Natural killer cell (primary cell): ENCODE data around the gene FBXL16. TPM values are rescaled to one million over a fixed set of nuclear protein-coding genes. Genes with fewer than 3 reads are reported as not detected.
A peak's percentile ranks its signal among the peaks of the same experiment; 100 is the strongest.
"Not testable (repeated sequence)": the region's sequence is repeated elsewhere in the genome, so short reads cannot be mapped to it uniquely, and the experiment has no call there.

Source experiments
- ATAC-seq, 3 donors: fragments of 150-1000 bp in 2 of 3; fragments of 200-7000 bp in 1 of 3; cut with Tn5 transposase; 1 replicate in 1 of 3; 2 replicates in 2 of 3; pipeline ENCODE4 v1.10.0; 2021; ENCODE audit warnings: mild to moderate bottlenecking in 2 of 3, moderate library complexity in 2 of 3
- DNase-seq, 2 donors: peaks; one replicate each; pipeline versions ENCODE4 v3.0.0 to v3.0.0-alpha.2; 2013 to 2021; ENCODE audit warnings: mixed read lengths in 1 of 2
- H3K27ac ChIP-seq: one replicate; pipeline ENCODE4 v1.5.1; 2013; ENCODE audit warnings: mild to moderate bottlenecking, low read length
- H3K27me3 ChIP-seq: one replicate; pipeline ENCODE4 v1.6.1; 2013; ENCODE audit warnings: low read length; ENCODE audit not compliant: control insufficient read depth, insufficient read depth
- H3K36me3 ChIP-seq: one replicate; pipeline ENCODE4 v1.6.1; 2013; ENCODE audit warnings: low read length; ENCODE audit not compliant: control insufficient read depth, insufficient read depth
- H3K4me1 ChIP-seq: one replicate; pipeline ENCODE4 v1.6.1; 2013; ENCODE audit warnings: low read length; ENCODE audit not compliant: control insufficient read depth, insufficient read depth
- H3K4me3 ChIP-seq: one replicate; pipeline ENCODE4 v1.5.1; 2013; ENCODE audit warnings: low read length
- H3K9me3 ChIP-seq: one replicate; pipeline ENCODE4 v1.6.1; 2013; ENCODE audit warnings: low read length; ENCODE audit not compliant: control insufficient read depth, insufficient read depth
- H3K27ac Mint-ChIP-seq, 2 donors: one replicate each; pipeline ENCODE4 v1.8.0; 2022; ENCODE audit warnings: mild to moderate bottlenecking in 2 of 2, mixed read lengths in 2 of 2, moderate library complexity in 1 of 2
- H3K27me3 Mint-ChIP-seq, 2 donors: one replicate each; pipeline ENCODE4 v1.8.0; 2022; ENCODE audit warnings: low read depth in 2 of 2, mixed read lengths in 2 of 2
- H3K36me3 Mint-ChIP-seq: one replicate; pipeline ENCODE4 v1.8.0; 2022; ENCODE audit warnings: mixed read lengths
- H3K4me1 Mint-ChIP-seq, 2 donors: one replicate each; pipeline ENCODE4 v1.8.0; 2022; ENCODE audit warnings: mixed read lengths in 2 of 2
- H3K4me3 Mint-ChIP-seq: one replicate; pipeline ENCODE4 v1.8.0; 2022; ENCODE audit warnings: mild to moderate bottlenecking, moderate library complexity, mixed read lengths
- H3K9me3 Mint-ChIP-seq, 2 donors: one replicate each; pipeline ENCODE4 v1.8.0; 2022; ENCODE audit warnings: mixed read lengths in 2 of 2
- CTCF ChIP-seq: fragments of 200-600 bp; IDR thresholded peaks from one replicate; pipeline ENCODE4 v1.8.0; 2022; ENCODE audit warnings: antibody characterized with exemption
- WGBS: methylation state at CpG from one replicate; pipeline ENCODE4 v1.1.7; 2013; ENCODE audit warnings: missing lambda C conversion rate; ENCODE audit not compliant: insufficient coverage; 5-methylcytosine and 5-hydroxymethylcytosine counted together
- intact Hi-C: fragments of 100-400 bp; cut with micrococcal nuclease; formaldehyde crosslinking; loops from one replicate; pipeline ENCODE4 v1.14.2; 2022
- total RNA-seq, 4 donors: library from RNA; stranded (reverse); fragments of 120-200 nt in 1 of 4; gene quantifications; one replicate each; pipeline versions ENCODE4 v1.2.3 to v1.2.4, GENCODE V29; 2013 to 2022

The FBXL16 gene
- total RNA-seq, 3 donors from 2014 or later (not counting 1 experiment from before 2014, with no cell fraction given): 0.48 to 0.79 TPM; not detected in 1

GRCh38 chr16:743794-744500 is 38.3 kb upstream of the FBXL16 start:
- Mint-ChIP-seq H3K4me3 (no peak overlapping the region), H3K36me3 (no peaks in the 10 kb centered on the region), H3K9me3 (no peaks in the 10 kb centered on the region), H3K4me1 (no peaks in the 10 kb centered on the region), H3K27ac (no peak overlapping the region), H3K27me3 (no peaks in the 10 kb centered on the region)
- H3K36me3 ChIP-seq: no peaks in the 10 kb centered on the region
- no peaks in the 10 kb centered on the region for H3K27me3 ChIP-seq
- intact Hi-C loops: no loop called here
- no peaks in the 10 kb centered on the region for H3K9me3 ChIP-seq
- WGBS: 90% methylated on average over 21 of the region's 21 CpGs
- ATAC-seq (no peak), DNase-seq (no peak)
- H3K27ac ChIP-seq: no peak overlapping the region
- no peak for TF ChIP-seq CTCF
- peaks cover 16% of the 10 kb centered on the region for H3K4me1 ChIP-seq
- no peak overlapping the region for H3K4me3 ChIP-seq

DNA sequence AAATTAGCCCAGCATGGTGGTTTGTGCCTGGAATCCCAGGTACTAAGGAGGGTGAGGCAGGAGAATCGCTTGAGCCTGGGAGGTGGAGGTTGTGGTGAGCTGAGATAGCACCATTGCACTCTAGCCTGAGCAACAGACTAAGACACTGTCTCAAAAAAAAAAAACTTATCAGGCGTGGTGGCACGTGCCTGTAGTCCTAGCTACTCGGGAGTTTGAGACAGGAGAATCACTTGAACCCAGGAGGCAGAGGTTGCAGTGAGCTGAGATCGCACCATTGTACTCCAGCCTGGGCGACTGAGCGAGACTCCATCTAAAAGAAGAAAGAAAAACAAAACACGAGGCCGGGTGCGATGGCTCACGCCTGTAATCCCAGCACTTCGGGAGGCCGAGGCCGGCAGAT is 37.3 kb upstream of the FBXL16 start:
- H3K9me3 ChIP-seq, H3K9me3 Mint-ChIP-seq, ATAC-seq, H3K4me1 Mint-ChIP-seq, H3K36me3 Mint-ChIP-seq, H3K27me3 Mint-ChIP-seq, H3K27ac Mint-ChIP-seq, intact Hi-C loops, H3K27ac ChIP-seq, DNase-seq, H3K27me3 ChIP-seq, H3K4me3 Mint-ChIP-seq, H3K36me3 ChIP-seq, H3K4me3 ChIP-seq: not testable (repeated sequence)
- 92% methylated on average over 14 of the region's 14 CpGs for WGBS
- peaks cover 16% of the 10 kb centered on the region for H3K4me1 ChIP-seq

DNA sequence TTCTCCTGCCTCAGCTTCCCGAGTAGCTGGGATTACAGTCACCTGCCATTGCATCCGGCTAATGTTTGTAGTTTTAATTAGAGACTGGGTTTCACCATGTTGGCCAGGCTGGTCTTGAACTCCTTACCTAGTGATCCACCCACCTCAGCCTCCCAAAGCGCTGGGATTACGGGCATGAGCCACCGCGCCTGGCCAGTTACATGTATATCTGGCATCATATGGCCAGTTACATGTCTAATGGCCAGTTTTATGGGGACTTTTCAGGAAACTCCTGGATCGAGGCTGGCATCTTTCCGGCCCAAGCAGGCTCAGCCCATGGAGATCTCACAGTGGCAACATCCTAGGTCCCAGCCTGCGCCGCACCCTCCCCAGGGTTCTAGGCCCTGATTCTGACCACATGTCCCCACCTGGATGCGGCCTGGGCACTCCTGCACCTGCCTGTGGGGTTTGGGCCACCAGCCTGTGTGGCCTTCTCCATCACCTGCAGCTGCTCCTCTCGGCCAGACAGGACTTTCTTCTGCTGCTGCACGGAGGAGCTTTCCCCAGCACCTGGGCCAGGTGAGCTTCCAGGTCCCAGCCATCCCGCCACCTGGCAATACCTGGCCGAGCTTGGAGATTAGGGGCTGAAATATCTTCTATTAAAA is 36.5 kb upstream of the FBXL16 start:
- Histone ChIP-seq H3K4me1 (peaks cover 16% of the 10 kb centered on the region), H3K27ac (no peak overlapping the region), H3K36me3 (peaks cover 7% of the 10 kb centered on the region), H3K27me3 (no peaks in the 10 kb centered on the region), H3K9me3 (no peaks in the 10 kb centered on the region), H3K4me3 (no peak overlapping the region)
- Mint-ChIP-seq H3K27ac (peak overlapping the region in 1 of 2 donors; percentile 6), H3K36me3 (no peaks in the 10 kb centered on the region), H3K4me1 (no peaks in the 10 kb centered on the region), H3K4me3 (peak overlapping the region; percentile 75), H3K9me3 (no peaks in the 10 kb centered on the region), H3K27me3 (no peaks in the 10 kb centered on the region)
- no peak for TF ChIP-seq CTCF
- WGBS: 97% methylated on average over 15 of the region's 15 CpGs
- intact Hi-C loops: loop anchor here (2.0 kb wide), 1 partner anchor 27 kb away; the partner anchor contains the start of gene METRN
- ATAC-seq: no peak
- DNase-seq: no peak

DNA sequence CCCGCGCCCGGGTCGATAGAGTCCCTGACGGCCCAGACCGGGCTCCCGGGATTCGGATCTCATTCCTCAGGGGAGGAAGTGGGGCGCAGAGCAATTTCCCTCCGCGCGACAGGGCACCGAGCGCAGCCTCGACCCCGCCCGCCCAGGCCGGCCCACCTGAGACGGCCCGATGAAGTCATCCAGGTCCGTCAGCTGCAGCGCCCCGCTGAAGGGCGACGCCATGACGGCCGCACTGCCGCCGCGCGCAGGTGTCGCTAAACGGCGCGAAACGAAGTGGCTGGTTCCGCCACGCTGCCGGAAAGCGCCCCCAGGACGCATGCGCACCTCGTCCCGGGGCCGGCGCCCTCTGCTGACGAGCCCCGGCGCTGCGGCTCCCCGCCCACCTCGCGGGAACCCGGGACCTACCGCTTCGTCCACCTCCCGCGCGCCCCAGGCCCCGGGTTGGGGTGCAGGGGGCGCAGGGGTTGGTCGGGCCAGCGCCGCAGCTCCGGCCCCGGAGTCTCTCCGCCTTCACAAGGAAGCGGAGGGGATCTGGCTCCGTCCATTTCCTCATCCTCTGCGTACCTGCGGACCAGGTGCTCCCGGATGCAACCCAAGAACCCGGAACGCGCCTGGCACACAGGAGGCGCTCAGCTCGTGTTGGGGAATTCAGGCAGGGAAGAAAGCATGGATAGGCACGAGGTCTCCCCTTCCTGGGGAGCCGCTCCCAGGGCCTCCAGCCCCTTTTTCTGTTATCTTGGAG is 35.3 kb upstream of the FBXL16 start, which contains the start of gene CIAO3:
CIAO3 (minus strand) TSS at position 234 of the 742 bp plus-strand sequence; CDS start at position 222, 12 bp downstream.
- Histone ChIP-seq H3K9me3 (no peaks in the 10 kb centered on the region), H3K36me3 (peaks cover 11% of the 10 kb centered on the region), H3K27me3 (no peaks in the 10 kb centered on the region), H3K27ac (peak within 1 kb of the TSS; percentile 74), H3K4me3 (peak within 1 kb of the TSS; percentile 82), H3K4me1 (peaks cover 16% of the 10 kb centered on the region)
- Mint-ChIP-seq H3K4me3 (peak within 1 kb of the TSS; percentile 84), H3K27me3 (no peaks in the 10 kb centered on the region), H3K27ac (peak within 1 kb of the TSS; percentile 6 to 71), H3K4me1 (no peaks in the 10 kb centered on the region), H3K9me3 (no peaks in the 10 kb centered on the region), H3K36me3 (no peaks in the 10 kb centered on the region)
- ATAC-seq (peak; percentile 92 to 95 (median 92)), DNase-seq (peak; percentile 93 to 95)
- intact Hi-C loops: loop anchor here (2.0 kb wide), 1 partner anchor 26 kb away; the partner anchor contains the start of gene METRN
- peak; percentile 94 for TF ChIP-seq CTCF
- under 1% methylated on average over 79 of the region's 79 CpGs for WGBS
